K562 (cell line): ENCODE results near the gene SLC24A4. TPM values are rescaled to one million over a fixed set of nuclear protein-coding genes. Genes with fewer than 3 reads are reported as not detected.

Source experiments
- ATAC-seq: fragments of 200-7000 bp; cut with Tn5 transposase; 3 replicates; pipeline ENCODE4 v1.9.1; 2020; ENCODE audit warnings: moderate library complexity
- BruUV-seq: library from RNA; stranded (reverse); fragments of 400-500 nt; replicated peaks from 2 replicates; lab custom pipeline; 2021; lab: Mats Ljungman, UMichigan
- CTCF ChIA-PET: fragments of 300-600 bp; formaldehyde crosslinking; extraction: SDS; loops from one replicate; lab custom pipeline; 2021; ENCODE audit warnings: low intra/inter-chr PET ratio; lab: Yijun Ruan, JAX
- POLR2A ChIA-PET: fragments of 300-600, 350-650 bp; sonication (Branson Sonifier 250); formaldehyde crosslinking; extraction: SDS; loops from one replicate; lab custom pipeline; 2021; ENCODE audit warnings: antibody characterized with exemption, inconsistent platforms; lab: Yijun Ruan, JAX
- DNase-seq, 4 experiments: peaks; one replicate each; pipeline versions ENCODE4 v3.0.0 to v3.0.0-alpha.2; 2011 to 2018; ENCODE audit warnings: low spot score in 3 of 4, mixed read lengths in 3 of 4; ENCODE audit errors: extremely low read depth in 1 of 4
- FAIRE-seq: peaks from 2 replicates; lab custom pipeline; 2011; peaks lifted over from hg19 to GRCh38; lab: Jason Lieb, UNC
- H2AFZ ChIP-seq: 2 replicates; pipeline ENCODE4 v1.6.0; 2011; ENCODE audit warnings: low read depth, low read length, control low read depth, inconsistent platforms
- H3K27ac ChIP-seq: fragments of 200-600 bp; 3 replicates; pipeline ENCODE4 v1.8.0; 2011; ENCODE audit warnings: low read depth, mild to moderate bottlenecking, control low read depth, inconsistent platforms, low read length, moderate library complexity, mixed read lengths; ENCODE audit errors: extremely low read depth
- H3K27me3 ChIP-seq, 2 experiments: fragments of 300-600 bp in 1 of 2; 2 replicates in 1 of 2; 3 replicates in 1 of 2; pipeline versions ENCODE4 v1.6.0 to v1.8.0; 2011; ENCODE audit warnings: inconsistent platforms in 2 of 2, low read length in 2 of 2, mild to moderate bottlenecking in 1 of 2, mixed read lengths in 1 of 2, moderate library complexity in 1 of 2; ENCODE audit not compliant: control insufficient read depth in 2 of 2, insufficient read depth in 2 of 2
- H3K36me3 ChIP-seq: fragments of 300-600 bp; 3 replicates; pipeline ENCODE4 v1.8.0; 2011; ENCODE audit warnings: mild to moderate bottlenecking, low read length, inconsistent platforms; ENCODE audit not compliant: control insufficient read depth, insufficient read depth
- H3K4me1 ChIP-seq, 2 experiments: fragments of 200-600 bp in 1 of 2; replicated peaks in 1 of 2; 2 replicates in 1 of 2; 3 replicates in 1 of 2; pipeline versions ENCODE4 v1.5.1 to v1.8.0; 2011; ENCODE audit warnings: inconsistent platforms in 2 of 2, low read length in 2 of 2, mild to moderate bottlenecking in 1 of 2, mixed read lengths in 1 of 2, moderate library complexity in 1 of 2; ENCODE audit not compliant: control insufficient read depth in 2 of 2, insufficient read depth in 2 of 2
- H3K4me2 ChIP-seq: 2 replicates; pipeline ENCODE4 v1.6.1; 2011; ENCODE audit warnings: low read length, control low read depth, inconsistent platforms, mixed read lengths; ENCODE audit not compliant: insufficient read depth
- H3K4me3 ChIP-seq: fragments of 200-600 bp; sonication (generic), shearing (Covaris generic); 2 replicates; pipeline ENCODE4 v1.5.1; 2016; ENCODE audit warnings: control low read depth, inconsistent platforms
- H3K79me2 ChIP-seq: fragments of 200-600 bp; 3 replicates; pipeline ENCODE4 v1.8.0; 2011; ENCODE audit warnings: low read length, inconsistent platforms; ENCODE audit not compliant: control insufficient read depth, insufficient read depth
- H3K9ac ChIP-seq, 2 experiments: 2 replicates each; pipeline versions ENCODE4 v1.6.0 to v1.6.1; 2011; ENCODE audit warnings: low read depth in 2 of 2, low read length in 2 of 2, control low read depth in 1 of 2, inconsistent platforms in 1 of 2, mild to moderate bottlenecking in 1 of 2, mixed read lengths in 1 of 2; ENCODE audit not compliant: insufficient read depth in 1 of 2
- H3K9me1 ChIP-seq: one replicate; pipeline ENCODE4 v1.6.0; 2011; ENCODE audit warnings: inconsistent platforms, mild to moderate bottlenecking, low read length, moderate library complexity; ENCODE audit not compliant: control insufficient read depth, insufficient read depth
- H3K9me3 ChIP-seq: replicated peaks from 2 replicates; pipeline ENCODE4 v1.5.1; 2011; ENCODE audit warnings: low read depth, low read length, inconsistent platforms; ENCODE audit not compliant: control insufficient read depth, insufficient read depth
- H4K20me1 ChIP-seq: replicated peaks from 2 replicates; pipeline ENCODE4 v1.6.1; 2011; ENCODE audit warnings: low read length, inconsistent platforms, mixed read lengths; ENCODE audit not compliant: control insufficient read depth, insufficient read depth
- GABPA ChIP-seq: fragments of 200-800 bp; sonication (Bioruptor generic); conservative IDR thresholded peaks from 2 replicates; pipeline ENCODE4 v1.6.1; 2016; ENCODE audit warnings: low read depth, missing genetic modification characterization, missing compliant biosample characterization
- KAT7 ChIP-seq: sonication (generic); formaldehyde crosslinking; IDR thresholded peaks from 2 replicates; pipeline ENCODE4 v1.8.0; 2022; ENCODE audit warnings: missing genetic modification reagents, mild to moderate bottlenecking, borderline replicate concordance
- LCOR ChIP-seq: sonication (generic); formaldehyde crosslinking; IDR thresholded peaks from 2 replicates; pipeline ENCODE4 v1.8.0; 2022; ENCODE audit warnings: mild to moderate bottlenecking, missing genetic modification reagents
- MAZ ChIP-seq, 2 experiments: fragments of 450-650 bp in 1 of 2; sonication (generic) in 1 of 2; formaldehyde crosslinking; IDR thresholded peaks in 1 of 2; conservative IDR thresholded peaks in 1 of 2; 2 replicates each; pipeline versions ENCODE4 v1.4.0 to v1.5.0; 2020; ENCODE audit warnings: mild to moderate bottlenecking in 1 of 2, missing genetic modification reagents in 1 of 2
- NR2C2 ChIP-seq, 2 experiments: fragments of 200-800 bp in 1 of 2; sonication (Bioruptor generic) in 1 of 2; sonication (generic) in 1 of 2; formaldehyde crosslinking in 1 of 2; IDR thresholded peaks; 2 replicates each; pipeline versions ENCODE4 v1.6.1 to v1.8.0; 2016 to 2022; ENCODE audit warnings: mild to moderate bottlenecking in 1 of 2, missing compliant biosample characterization in 1 of 2, missing genetic modification characterization in 1 of 2, missing genetic modification reagents in 1 of 2
- POLR2AphosphoS2 ChIP-seq: IDR thresholded peaks from 2 replicates; pipeline ENCODE4 v1.6.1; 2012; ENCODE audit warnings: low read length, improper control_type of control experiment
- RBFOX2 ChIP-seq: fragments of 200-400 bp; formaldehyde crosslinking; IDR thresholded peaks from 2 replicates; pipeline ENCODE4 v1.6.1; 2017; ENCODE audit warnings: low read depth, mild to moderate bottlenecking, low read length, moderate library complexity
- SRF ChIP-seq, 2 experiments: fragments of 250-450, 450-650 bp in 1 of 2; sonication (Bioruptor Pico) in 1 of 2; sonication (generic) in 1 of 2; formaldehyde crosslinking; IDR thresholded peaks; 2 replicates each; pipeline versions ENCODE4 v1.5.0 to v1.5.1; 2020 to 2022; ENCODE audit warnings: mild to moderate bottlenecking in 1 of 2, missing genetic modification reagents in 1 of 2
- TEAD4 ChIP-seq, 2 experiments: sonication (generic) in 1 of 2; formaldehyde crosslinking in 1 of 2; IDR thresholded peaks; 2 replicates each; pipeline versions ENCODE4 v1.6.1 to v1.8.0; 2012 to 2022; ENCODE audit warnings: borderline replicate concordance in 1 of 2, inconsistent platforms in 1 of 2, low read length in 1 of 2, mild to moderate bottlenecking in 1 of 2, missing genetic modification reagents in 1 of 2
- XRCC4 ChIP-seq: IDR thresholded peaks from one replicate; pipeline ENCODE4 v1.6.1; 2011; ENCODE audit not compliant: insufficient read depth, insufficient read length; ENCODE audit errors: extremely low read depth
- ZMIZ1 ChIP-seq, 2 experiments: fragments of 150-350 bp in 1 of 2; IDR thresholded peaks; 2 replicates each; pipeline ENCODE4 v1.6.1; 2012 to 2016; ENCODE audit warnings: low read depth in 2 of 2, low read length in 2 of 2, mild to moderate bottlenecking in 1 of 2, moderate library complexity in 1 of 2
- ZNF354B ChIP-seq: fragments of 250-450 bp; sonication (Bioruptor Pico); IDR thresholded peaks from 2 replicates; pipeline ENCODE4 v1.4.0; 2020
- WGBS: fragments of 100-300 bp; shearing (Covaris generic); methylation state at CpG from one replicate; pipeline ENCODE4 v1.1.6; 2016; ENCODE audit warnings: low coverage, mixed read lengths; ENCODE audit not compliant: insufficient coverage; ENCODE audit errors: missing lambda C conversion rate; 5-methylcytosine and 5-hydroxymethylcytosine counted together
- in situ Hi-C: fragments of 300-500 bp; cut with MboI; formaldehyde crosslinking; loops from 4 replicates; pipeline ENCODE4 v1.15.0; 2018; ENCODE audit warnings: inconsistent platforms, mixed read lengths
- intact Hi-C: fragments of 100-400 bp; cut with micrococcal nuclease; formaldehyde crosslinking; loops from 2 replicates; pipeline ENCODE4 v1.14.2; 2022
- polyA plus RNA-seq, 8 experiments: library from polyadenylated mRNA; depleted of rRNA in 4 of 8; stranded (reverse) in 5 of 8; unstranded in 3 of 8; fragments of >200 nt; fragmentation: Nextera tagmentation in 2 of 8; fragmentation: Illumina TruSeq in 1 of 8; extraction: Ambion mirVana in 2 of 8; extraction: Trizol in 1 of 8; gene quantifications; 2 replicates each; pipeline versions ENCODE4 v1.2.1 to v1.2.3, GENCODE V29; 2011 to 2014; ENCODE audit warnings: inconsistent platforms in 1 of 8, missing spikeins in 1 of 8
- total RNA-seq, 7 experiments: library from RNA; depleted of rRNA in 6 of 7; stranded (reverse); fragments of >200 nt in 6 of 7; fragmentation: Illumina TruSeq in 2 of 7; extraction: Trizol in 2 of 7; gene quantifications; 2 replicates each; pipeline versions ENCODE4 v1.2.1 to v1.2.3, GENCODE V29; 2011 to 2021; ENCODE audit warnings: low replicate concordance in 1 of 7

SLC24A4 gene
- total and polyA plus RNA-seq, 9 of the 15 experiments (the other 6 are each of a cell fraction or from before 2014, with no cell fraction given) = not detected

- TF ChIP-seq ZMIZ1 (IDR thresholded peaks at IDR 0.05; ENCODE audit: low read depth in 2 of 2, low read length in 2 of 2) (no peak), LCOR (CRISPR knock-in tag) (no peak), KAT7 (CRISPR knock-in tag) (no peak), POLR2AphosphoS2 (no peak)
Measured at GRCh38 chr14:92475037-92475436, 152.1 kb downstream of the SLC24A4 start (continued).

GRCh38 chr14:92475451-92476187 is 152.7 kb downstream of the SLC24A4 start:
- POLR2A ChIA-PET = no interaction called here
- no peaks in the 10 kb centered on the region for H3K4me1 ChIP-seq
- no peak for ATAC-seq
- TF ChIP-seq NR2C2 (CRISPR knock-in tag; IDR thresholded peaks at IDR 0.05) (no peak), NR2C2 (tag; IDR thresholded peaks at IDR 0.05) (peak; percentile 28; the same call in 1 of the 2 replicates), ZNF354B (no peak), SRF (CRISPR knock-in tag; IDR thresholded peaks at IDR 0.05) (peak in 1 of 2 experiments; percentile 56; a peak in 1 of 4 replicates), RBFOX2 (no peak), XRCC4 (no peak), TEAD4 (IDR thresholded peaks at IDR 0.05; ENCODE audit: low read length) (no peak), TEAD4 (CRISPR knock-in tag; IDR thresholded peaks at IDR 0.05; ENCODE audit: borderline replicate concordance) (no peak), MAZ (CRISPR knock-in tag; conservative IDR thresholded peaks at IDR 0.05 in 1 of 2, IDR thresholded peaks at IDR 0.05 in 1 of 2) (no peak), GABPA (tag) (no peak)
- TF ChIP-seq, all 486 proteins: peak for 2
- intact Hi-C loops (no loop called here), in situ Hi-C loops (no loop called here)
- WGBS = 2% methylated on average over 14 of the region's 14 CpGs
- no peak for DNase-seq
- CTCF ChIA-PET = no interaction called here
- no peaks in the 10 kb centered on the region for H4K20me1 ChIP-seq
- H3K4me2 ChIP-seq = no peak overlapping the region
- H2AFZ ChIP-seq = no peak overlapping the region
- H3K9me1 ChIP-seq = no peaks in the 10 kb centered on the region
- no peak for FAIRE-seq
- H3K27me3 ChIP-seq = no peaks in the 10 kb centered on the region; a peak in 1 of 5 replicates
- H3K9me3 ChIP-seq = no peaks in the 10 kb centered on the region
- H3K27ac ChIP-seq = no peak overlapping the region
- no peak overlapping the region for H3K4me3 ChIP-seq
- H3K79me2 ChIP-seq = no peaks in the 10 kb centered on the region
- no peaks in the 10 kb centered on the region for H3K36me3 ChIP-seq
- BruUV-seq = no TSS peak
- H3K9ac ChIP-seq = no peak overlapping the region
